ENCODE data around the gene ARHGAP36. TPM values are rescaled to one million over a fixed set of nuclear protein-coding genes. Genes with fewer than 3 reads are reported as not detected.

ARHGAP36 gene
- total RNA-seq, 1 donor from 2014 or later = not detected

- no peak for DNase-seq (ENCODE audit: low spot score)
- ATAC-seq = no peak
Observed at GRCh38 chrX:131068945-131069719, 11.0 kb downstream of the ARHGAP36 start.

- DNase-seq (ENCODE audit: low spot score) (no peak), ATAC-seq (no peak)
Observed at GRCh38 chrX:131072871-131073571, 14.9 kb downstream of the ARHGAP36 start.

GRCh38 chrX:131073607-131074006 is 15.5 kb downstream of the ARHGAP36 start:
- no peak for DNase-seq (ENCODE audit: low spot score)
- no peak for ATAC-seq

GRCh38 chrX:131081772-131082740 is 23.9 kb downstream of the ARHGAP36 start:
- DNase-seq (ENCODE audit: low spot score) = no peak
- ATAC-seq = no peak

GRCh38 chrX:131083510-131084142 is 25.5 kb downstream of the ARHGAP36 start:
- ATAC-seq (no peak), DNase-seq (ENCODE audit: low spot score) (no peak)

- DNase-seq (ENCODE audit: low spot score) (no peak), ATAC-seq (no peak)
Observed at GRCh38 chrX:131084145-131084544, 26.0 kb downstream of the ARHGAP36 start.

GRCh38 chrX:131136776-131137175 is 78.6 kb downstream of the ARHGAP36 start:
- ATAC-seq (no peak), DNase-seq (ENCODE audit: low spot score) (no peak)

GRCh38 chrX:131139072-131139471 is 80.9 kb downstream of the ARHGAP36 start:
- ATAC-seq = no peak
- no peak for DNase-seq (ENCODE audit: low spot score)

Other genes starting within 250 kb of the ARHGAP36 start
- gene ENOX2, start 155.1 kb upstream of the ARHGAP36 start, total RNA-seq = 7.1 TPM
- gene IGSF1, start 231.0 kb downstream of the ARHGAP36 start, total RNA-seq = 0.40 TPM